Stimulated activated CD4-positive, alpha-beta T cell treated with anti-CD3 and anti-CD28 coated beads, TNF-alpha, amount 100 ng/mL, for 48 hours (primary cell): ENCODE results near the gene VPS37C.
"Not testable (repeated sequence)": the region's sequence is repeated elsewhere in the genome, so short reads cannot be mapped to it uniquely, and the experiment has no call there.

ENCODE experiments used
- DNase-seq, 3 donors: peaks; one replicate each; pipeline ENCODE4 v3.0.0-alpha.2; 2020; ENCODE audit warnings: low read depth in 3 of 3

Gene VPS37C

GRCh38 chr11:61161190-61162091 lies at the start of gene VPS37C:
Gene VPS37C, minus strand, starts transcription at chr11:61161426. Its CDS starts 22,597 bp downstream, at chr11:61138829.
- DNase-seq, result peak; percentile 86 to 92 (median 90)

DNA sequence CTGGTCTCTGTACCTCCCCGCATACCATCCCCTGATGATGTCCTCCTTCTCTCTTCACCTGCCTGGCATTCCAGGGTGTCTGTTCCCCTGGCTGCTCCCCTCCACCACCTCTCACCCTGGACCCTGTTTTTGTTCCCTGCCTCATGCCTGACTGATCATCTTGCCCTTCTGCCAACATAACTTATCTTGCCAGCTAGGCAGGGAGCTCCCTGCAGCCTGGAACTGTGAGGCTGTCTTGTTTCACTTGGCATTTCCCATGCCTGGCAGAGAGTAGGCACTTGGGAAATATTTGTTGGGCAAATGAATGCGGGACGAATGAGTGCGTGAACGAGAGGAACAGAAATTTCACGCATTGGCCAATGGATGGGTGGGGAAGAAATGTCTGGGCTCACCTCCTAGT lies 49.4 kb upstream of the VPS37C start:
- not testable (repeated sequence) for DNase-seq

DNA sequence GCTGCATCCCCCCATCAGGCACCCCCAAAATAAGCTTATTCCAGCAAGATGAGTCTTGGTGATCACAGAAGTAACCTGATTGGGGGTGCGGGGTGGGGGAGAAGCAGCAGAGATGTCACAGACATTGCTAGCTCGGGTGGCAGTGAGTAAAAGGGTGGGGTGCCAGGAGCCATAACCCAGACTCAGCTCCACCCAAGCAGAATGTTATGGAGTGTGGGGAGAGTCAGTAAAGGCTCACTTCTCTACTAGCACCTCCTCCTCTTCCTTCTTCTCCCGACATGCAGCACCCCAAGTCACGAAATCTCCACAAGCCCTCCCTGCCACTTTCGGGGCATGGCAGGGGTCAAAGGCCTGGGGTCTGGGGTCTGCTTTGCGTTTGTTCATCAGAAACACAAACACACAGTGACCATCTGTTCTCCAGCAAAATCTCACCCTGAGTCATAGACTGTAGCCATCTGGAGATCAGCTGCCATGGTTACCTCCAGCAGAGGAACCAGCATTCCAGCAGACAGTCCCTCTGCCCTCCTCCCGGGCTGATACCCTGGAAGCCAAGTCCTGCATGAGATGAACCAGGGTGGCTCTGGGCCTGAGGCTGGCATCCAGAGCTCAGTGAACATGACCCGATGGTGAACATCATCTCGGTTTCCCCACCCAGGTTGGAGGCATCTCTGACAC lies 46.5 kb upstream of the VPS37C start:
- not testable (repeated sequence) for DNase-seq

DNA sequence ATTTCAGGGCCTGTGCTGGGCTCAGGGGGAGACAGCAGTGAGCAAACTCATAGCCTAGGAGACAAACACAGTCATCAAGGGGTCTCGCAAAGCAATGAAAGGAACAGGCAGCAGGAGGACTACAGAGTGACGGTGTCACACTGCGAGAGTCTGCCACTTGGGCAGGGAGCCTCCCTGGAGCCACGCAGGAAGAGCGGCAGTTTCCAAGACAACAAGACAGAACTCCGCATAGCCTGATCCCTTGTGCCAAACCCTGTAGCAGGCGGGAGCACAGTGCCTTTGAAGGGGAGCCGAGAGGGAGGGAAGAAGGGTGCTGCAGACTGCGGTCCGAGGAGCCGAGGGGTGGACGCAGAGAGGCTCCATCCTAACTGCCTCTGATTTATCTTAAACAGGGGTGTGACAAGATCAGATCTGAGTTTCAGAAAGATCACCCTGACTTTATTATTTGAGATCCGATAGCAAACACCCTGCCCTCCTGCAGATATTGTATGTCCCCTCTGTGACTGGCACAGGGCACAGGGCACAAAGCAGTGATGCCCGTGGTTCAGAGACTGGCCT lies 43.4 kb upstream of the VPS37C start:
- not testable (repeated sequence) for DNase-seq

DNA sequence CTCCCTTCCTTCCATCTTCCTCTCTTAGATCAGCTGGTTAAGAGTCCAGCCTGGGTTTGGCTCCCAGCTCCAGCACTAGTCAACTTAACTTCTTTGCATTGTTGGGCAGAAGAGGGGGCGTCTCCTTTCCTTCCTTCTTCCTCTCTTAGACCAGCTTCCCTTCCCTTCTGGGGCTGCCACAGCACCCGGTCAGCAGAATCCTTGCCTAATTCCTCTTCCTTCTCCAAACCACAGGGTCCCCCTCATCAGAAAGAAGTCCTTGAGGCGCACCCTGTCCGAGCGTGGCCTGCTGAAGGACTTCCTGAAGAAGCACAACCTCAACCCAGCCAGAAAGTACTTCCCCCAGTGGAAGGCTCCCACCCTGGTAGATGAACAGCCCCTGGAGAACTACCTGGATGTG lies 42.6 kb upstream of the VPS37C start:
- not testable (repeated sequence) for DNase-seq

DNA sequence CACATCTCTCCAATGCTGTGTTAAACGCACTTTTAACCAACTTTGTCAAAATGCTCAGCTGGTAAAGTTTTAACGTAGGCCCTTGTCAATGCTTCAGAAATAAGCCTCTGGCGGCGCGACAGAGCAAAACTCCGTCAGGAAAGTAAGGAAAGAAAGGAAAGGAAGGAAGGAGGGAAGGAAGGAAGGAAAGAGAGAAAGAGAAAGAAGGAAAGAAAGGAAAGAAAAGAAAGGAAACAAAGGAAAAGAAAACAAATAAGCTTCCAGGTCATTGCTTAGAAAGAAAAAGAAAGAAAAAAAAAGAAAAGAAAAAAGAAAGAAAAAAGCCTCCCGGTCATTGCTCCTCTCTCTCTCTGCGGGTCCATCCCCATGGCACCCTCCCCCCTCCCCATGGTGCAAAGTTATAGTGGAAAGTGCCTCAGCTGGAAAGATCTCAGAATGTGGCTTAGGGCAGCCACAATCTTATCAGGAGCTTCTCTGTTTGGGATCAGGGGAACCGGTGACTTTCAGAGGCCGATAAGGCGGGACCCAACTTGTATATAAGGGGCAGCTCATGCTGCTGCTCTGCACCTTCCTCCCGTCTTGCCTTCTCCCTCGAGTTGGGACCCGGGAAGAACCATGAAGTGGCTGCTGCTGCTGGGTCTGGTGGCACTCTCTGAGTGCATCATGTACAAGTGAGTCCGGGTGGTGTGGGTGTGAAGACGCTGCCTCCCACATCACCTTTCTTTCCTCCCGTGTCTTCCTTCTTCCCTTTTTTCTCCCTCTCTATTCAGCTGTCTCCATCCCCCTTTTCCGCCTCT lies 41.9 kb upstream of the VPS37C start, which contains the start of gene PGA3:
Gene PGA3, plus strand, starts transcription at position 566 of the 797 bp plus-strand sequence. Its CDS starts 50 bp downstream, at position 616.
- not testable (repeated sequence) for DNase-seq

GRCh38 chr11:61201476-61201875 lies 40.2 kb upstream of the VPS37C start:
- no peak for DNase-seq

GRCh38 chr11:61198948-61199523 lies 37.8 kb upstream of the VPS37C start:
- no peak for DNase-seq

DNA sequence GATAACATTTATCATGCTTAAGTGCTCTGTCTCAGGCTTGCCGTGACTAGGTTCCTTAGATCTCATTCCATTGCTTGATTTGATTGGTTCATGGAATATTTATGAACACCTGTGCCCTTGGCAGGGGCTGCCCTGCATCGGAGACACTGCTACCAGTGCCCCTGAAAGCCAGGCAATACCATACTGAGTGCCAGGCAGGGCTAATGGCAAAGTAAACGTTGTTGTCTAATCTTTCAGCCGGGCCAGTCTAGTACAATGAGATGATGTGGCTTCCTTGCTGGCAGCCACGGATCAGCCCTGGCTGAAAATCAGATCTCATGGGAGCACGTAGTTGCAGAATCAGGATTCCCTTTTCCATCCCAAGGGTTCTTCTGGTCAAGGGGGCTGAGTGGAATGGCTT lies 37.1 kb upstream of the VPS37C start:
- DNase-seq, result no peak

GRCh38 chr11:61195719-61196118 lies 34.5 kb upstream of the VPS37C start:
- DNase-seq, result no peak

- DNase-seq, result no peak
Observed at GRCh38 chr11:61194981-61195695, 33.9 kb upstream of the VPS37C start.

DNA sequence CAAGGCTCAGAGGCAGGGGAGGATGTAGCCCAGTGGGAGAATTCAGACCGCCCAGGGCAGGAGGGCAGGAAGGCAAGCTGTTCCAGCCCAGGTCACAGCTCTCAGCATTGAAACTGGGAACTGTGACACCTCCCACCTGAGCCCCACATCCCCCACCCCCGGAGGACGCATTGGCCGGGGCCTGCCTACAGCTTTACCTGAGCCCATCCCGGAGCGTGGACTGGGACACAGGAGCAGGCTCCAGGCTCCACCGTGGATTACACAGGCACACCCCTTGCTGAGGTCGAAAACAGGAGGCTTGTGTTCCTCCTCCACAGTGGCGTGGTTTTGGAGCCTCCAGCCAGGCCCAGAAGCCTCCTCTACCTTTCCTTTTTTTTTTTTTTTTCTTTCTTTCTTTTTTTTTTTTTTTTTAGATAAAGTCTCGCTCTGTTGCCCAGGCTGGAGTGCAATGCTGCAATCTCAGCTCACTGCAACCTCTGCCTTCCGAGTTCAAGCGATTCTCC lies 33.0 kb upstream of the VPS37C start:
- no peak for DNase-seq

GRCh38 chr11:61193596-61193995 lies 32.4 kb upstream of the VPS37C start:
- no peak for DNase-seq

GRCh38 chr11:61189933-61190332 lies 28.7 kb upstream of the VPS37C start:
- DNase-seq, result no peak

DNA sequence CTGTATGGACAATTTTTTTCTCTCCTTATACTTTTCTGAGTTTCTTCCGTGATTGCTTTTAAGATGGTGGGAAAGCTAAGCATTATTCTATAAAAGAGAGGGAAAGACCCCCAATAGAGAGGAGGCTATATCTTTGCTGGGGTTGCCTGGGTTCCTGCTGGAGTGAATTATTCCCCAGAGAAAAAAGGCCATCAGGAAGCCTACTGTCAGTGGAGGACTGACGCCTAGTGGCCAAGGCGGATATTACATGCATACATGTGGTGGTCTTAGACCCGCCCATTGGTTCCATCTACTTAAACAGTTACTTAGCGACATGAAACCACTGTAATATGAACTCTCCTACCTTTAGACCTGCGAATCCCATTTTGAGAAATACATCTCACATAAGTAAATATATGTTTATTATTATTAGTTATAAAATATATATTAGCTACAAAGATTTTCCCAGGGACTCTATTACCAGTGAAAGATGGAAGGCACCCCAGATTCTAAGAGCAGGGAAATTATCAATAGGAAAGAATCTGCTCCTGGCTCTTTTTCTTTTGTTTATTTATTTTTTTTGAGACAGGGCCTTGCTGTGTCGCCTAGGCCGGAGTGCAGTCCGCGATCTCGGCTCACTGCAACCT lies 26.4 kb upstream of the VPS37C start:
- DNase-seq, result peak; percentile 58 to 77 (median 77)

GRCh38 chr11:61186504-61186903 lies 25.3 kb upstream of the VPS37C start:
- DNase-seq, result no peak

DNA sequence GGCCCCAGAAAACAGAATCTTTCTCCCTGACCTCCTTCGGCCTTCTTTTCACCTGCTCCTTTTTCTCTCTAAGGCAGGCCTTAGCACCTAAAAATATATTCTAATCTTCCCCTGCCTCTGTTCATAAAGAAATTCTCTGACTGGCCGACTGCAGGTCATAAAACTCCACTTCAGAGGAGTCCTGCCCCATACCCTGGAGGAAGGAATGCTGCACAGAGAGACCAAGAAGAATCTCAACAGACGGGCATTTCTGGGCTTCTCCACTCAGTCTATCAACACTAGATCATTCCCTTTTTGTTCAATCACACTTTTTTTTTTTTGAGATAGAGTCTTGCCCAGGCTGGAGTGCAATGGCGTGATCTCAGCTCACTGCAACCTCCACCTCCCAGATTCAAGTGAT lies 22.4 kb upstream of the VPS37C start:
- no peak for DNase-seq

DNA sequence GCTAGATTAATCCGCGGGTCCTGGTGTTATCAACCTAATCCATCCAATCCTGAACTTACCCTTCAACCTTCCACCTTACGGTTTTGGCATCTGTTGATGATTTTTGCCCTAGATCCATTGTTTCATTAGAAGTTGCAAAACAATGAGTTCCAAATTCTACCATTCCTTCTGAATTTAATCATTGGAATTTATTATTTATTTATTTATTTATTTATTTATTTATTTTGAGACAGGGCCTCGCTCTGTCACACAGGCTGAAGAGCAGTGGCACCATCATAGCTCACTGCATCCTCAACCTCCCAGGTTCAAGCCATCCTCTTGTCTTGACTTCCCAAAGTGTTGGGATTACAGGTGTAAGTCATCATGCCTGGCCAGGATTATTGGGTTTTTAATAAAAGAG lies 20.3 kb upstream of the VPS37C start:
- DNase-seq, result no peak

DNA sequence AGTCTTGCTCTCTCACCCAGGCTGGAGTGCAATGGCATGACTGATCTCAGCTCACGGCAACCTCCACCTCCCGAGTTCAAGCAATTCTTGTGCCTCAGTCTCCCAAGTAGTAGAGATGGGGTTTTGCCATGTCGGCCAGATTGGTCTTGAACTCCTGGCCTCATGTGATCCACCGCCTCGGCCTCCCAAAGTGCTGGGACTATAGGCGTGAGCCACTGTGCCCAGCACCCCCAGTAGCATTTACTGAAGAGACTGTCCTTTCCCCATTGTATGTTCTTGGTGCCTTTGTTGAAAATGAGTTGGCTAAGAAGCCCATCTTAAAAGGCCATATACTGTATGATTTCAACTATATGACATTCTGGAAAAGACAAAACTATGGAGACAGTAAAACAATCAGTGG lies 19.0 kb upstream of the VPS37C start:
- not testable (repeated sequence) for DNase-seq

- DNase-seq, result no peak
Observed at GRCh38 chr11:61176446-61176845, 15.2 kb upstream of the VPS37C start.
